ENCODE results near the gene SWAP70.

SWAP70 gene

GRCh38 chr11:9662273-9662672 is 1.6 kb upstream of the SWAP70 start:
- H3K4me3 ChIP-seq (ENCODE audit: insufficient read depth, low read length, poor library complexity, severe bottlenecking), result peak overlapping the region; percentile 89
- no peaks in the 10 kb centered on the region for H3K27me3 ChIP-seq (ENCODE audit: low read length)
- H3K9me2 ChIP-seq (replicated peaks; ENCODE audit: insufficient read depth, low read length), result no peaks in the 10 kb centered on the region
- H3K27ac ChIP-seq (ENCODE audit: low read depth, low read length), result peak overlapping the region; percentile 97
- H3K79me2 ChIP-seq (ENCODE audit: insufficient read depth, low read length), result peaks cover 44% of the 10 kb centered on the region
- peaks cover 17% of the 10 kb centered on the region for H3K36me3 ChIP-seq (ENCODE audit: low read length)
- no peak for TF ChIP-seq EZH2phosphoT487 (conservative IDR thresholded peaks at IDR 0.05; ENCODE audit: low read length)
- no peak for TF ChIP-seq CTCF (IDR thresholded peaks at IDR 0.05; ENCODE audit: insufficient read depth, low read length, poor library complexity, severe bottlenecking)
- H3K9me3 ChIP-seq (ENCODE audit: insufficient read depth, low read length), result no peaks in the 10 kb centered on the region
- peak overlapping the region; percentile 77 for H3K4me2 ChIP-seq (ENCODE audit: low read depth, low read length, poor library complexity, severe bottlenecking)
- H3K9ac ChIP-seq (ENCODE audit: low read length), result peak overlapping the region; percentile 99
- peaks cover 55% of the 10 kb centered on the region for H3F3A ChIP-seq (ENCODE audit: insufficient read depth)
- H2AFZ ChIP-seq (ENCODE audit: low read depth, low read length, severe bottlenecking), result no peak overlapping the region
- H4K20me1 ChIP-seq (ENCODE audit: low read depth, low read length), result no peaks in the 10 kb centered on the region

DNA sequence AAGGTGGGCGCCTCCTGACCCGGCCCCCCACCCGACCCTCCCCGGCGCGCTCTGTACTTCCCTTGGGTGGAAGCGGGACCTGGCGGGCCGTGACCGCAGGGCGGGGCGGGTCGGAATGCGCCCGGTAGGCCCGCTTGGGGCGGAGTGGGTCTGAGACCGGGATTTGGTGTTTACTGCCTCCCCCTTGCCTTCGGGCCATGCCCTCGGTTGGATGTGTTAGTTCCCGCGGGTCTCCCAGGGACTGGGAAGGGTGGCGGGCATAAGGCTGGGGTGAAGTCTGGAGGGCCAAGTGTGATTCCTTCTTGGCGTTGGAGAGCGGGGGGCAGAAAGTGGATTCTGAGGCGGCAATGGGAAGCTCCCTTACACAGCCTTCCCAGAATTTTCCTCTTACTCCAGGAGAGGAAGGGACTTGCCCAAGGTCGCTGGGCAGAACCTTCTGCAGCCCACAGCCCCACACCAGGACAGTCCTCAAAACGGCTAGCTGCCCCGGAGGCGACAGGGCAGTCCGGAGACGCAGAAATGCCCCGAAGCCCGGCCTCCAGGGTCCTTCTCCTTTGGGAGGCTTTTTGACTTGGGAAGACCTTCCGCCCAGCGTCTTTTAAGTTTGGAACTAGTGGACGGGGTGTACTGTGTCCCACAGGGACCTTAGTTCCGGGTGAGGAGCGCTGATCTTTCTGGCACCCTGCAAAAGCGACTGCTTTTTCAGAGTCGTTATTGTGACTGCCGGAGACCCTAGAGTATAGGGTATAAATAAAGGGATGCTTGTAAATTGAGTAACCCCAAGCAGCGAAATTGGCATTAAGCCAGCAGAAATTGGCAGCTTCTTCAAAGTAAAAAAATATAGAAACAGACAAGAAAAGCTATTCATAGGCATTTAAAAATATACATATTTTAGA is 647 bp downstream of the SWAP70 start:
- H3K4me2 ChIP-seq (ENCODE audit: low read depth, low read length, poor library complexity, severe bottlenecking), result peak overlapping the region; percentile 96
- H3F3A ChIP-seq (ENCODE audit: insufficient read depth), result peaks cover 77% of the 10 kb centered on the region
- no peaks in the 10 kb centered on the region for H3K9me3 ChIP-seq (ENCODE audit: insufficient read depth, low read length)
- peak overlapping the region; percentile 99 for H3K9ac ChIP-seq (ENCODE audit: low read length)
- H4K20me1 ChIP-seq (ENCODE audit: low read depth, low read length), result no peaks in the 10 kb centered on the region
- no peaks in the 10 kb centered on the region for H3K9me2 ChIP-seq (replicated peaks; ENCODE audit: insufficient read depth, low read length)
- H3K4me3 ChIP-seq (ENCODE audit: insufficient read depth, low read length, poor library complexity, severe bottlenecking), result peak overlapping the region; percentile 89
- TF ChIP-seq CTCF (IDR thresholded peaks at IDR 0.05; ENCODE audit: insufficient read depth, low read length, poor library complexity, severe bottlenecking) (no peak), EZH2phosphoT487 (conservative IDR thresholded peaks at IDR 0.05; ENCODE audit: low read length) (no peak)
- no peaks in the 10 kb centered on the region for H3K27me3 ChIP-seq (ENCODE audit: low read length)
- H2AFZ ChIP-seq (ENCODE audit: low read depth, low read length, severe bottlenecking), result no peak overlapping the region
- peaks cover 66% of the 10 kb centered on the region for H3K79me2 ChIP-seq (ENCODE audit: insufficient read depth, low read length)
- H3K27ac ChIP-seq (ENCODE audit: low read depth, low read length), result peak overlapping the region; percentile 97
- peaks cover 23% of the 10 kb centered on the region for H3K36me3 ChIP-seq (ENCODE audit: low read length)

- H3K27me3 ChIP-seq (ENCODE audit: low read length), result no peaks in the 10 kb centered on the region
- no peaks in the 10 kb centered on the region for H3K9me2 ChIP-seq (replicated peaks; ENCODE audit: insufficient read depth, low read length)
- no peak for TF ChIP-seq EZH2phosphoT487 (conservative IDR thresholded peaks at IDR 0.05; ENCODE audit: low read length)
- TF ChIP-seq CTCF (IDR thresholded peaks at IDR 0.05; ENCODE audit: insufficient read depth, low read length, poor library complexity, severe bottlenecking), result no peak
- H4K20me1 ChIP-seq (ENCODE audit: low read depth, low read length), result no peaks in the 10 kb centered on the region
- H3K79me2 ChIP-seq (ENCODE audit: insufficient read depth, low read length), result peaks cover 79% of the 10 kb centered on the region
- H3K27ac ChIP-seq (ENCODE audit: low read depth, low read length), result peak overlapping the region; percentile 97
- peak overlapping the region; percentile 96 for H3K4me2 ChIP-seq (ENCODE audit: low read depth, low read length, poor library complexity, severe bottlenecking)
- H2AFZ ChIP-seq (ENCODE audit: low read depth, low read length, severe bottlenecking), result no peak overlapping the region
- H3K36me3 ChIP-seq (ENCODE audit: low read length), result peaks cover 25% of the 10 kb centered on the region
- peak overlapping the region; percentile 89 for H3K4me3 ChIP-seq (ENCODE audit: insufficient read depth, low read length, poor library complexity, severe bottlenecking)
- no peaks in the 10 kb centered on the region for H3K9me3 ChIP-seq (ENCODE audit: insufficient read depth, low read length)
- H3K9ac ChIP-seq (ENCODE audit: low read length), result peak overlapping the region; percentile 99
- H3F3A ChIP-seq (ENCODE audit: insufficient read depth), result peaks cover 88% of the 10 kb centered on the region
Observed at GRCh38 chr11:9665749-9666148, 1.9 kb downstream of the SWAP70 start.
